HFFc6 (cell line): ENCODE measurements around the gene ARSB. TPM values are rescaled to one million over a fixed set of nuclear protein-coding genes. Genes with fewer than 3 reads are reported as not detected.

Experiments used
- DNase-seq: peaks from one replicate; pipeline ENCODE4 v3.0.0-alpha.2; 2018
- H3K27ac Mint-ChIP-seq: 2 replicates; pipeline ENCODE4 v1.8.0; 2020; ENCODE audit warnings: mild to moderate bottlenecking, mixed read lengths
- H3K27me3 Mint-ChIP-seq: 2 replicates; pipeline ENCODE4 v1.8.0; 2021; ENCODE audit warnings: mild to moderate bottlenecking, moderate library complexity, mixed read lengths; ENCODE audit not compliant: insufficient read depth
- H3K36me3 Mint-ChIP-seq: 2 replicates; pipeline ENCODE4 v1.8.0; 2021; ENCODE audit warnings: low read depth, mixed read lengths
- H3K4me1 Mint-ChIP-seq: 2 replicates; pipeline ENCODE4 v1.8.0; 2020; ENCODE audit warnings: low read depth, mixed read lengths
- H3K4me3 Mint-ChIP-seq: 2 replicates; pipeline ENCODE4 v1.8.0; 2020; ENCODE audit warnings: mild to moderate bottlenecking, moderate library complexity, mixed read lengths
- H3K9me3 Mint-ChIP-seq: 2 replicates; pipeline ENCODE4 v1.8.0; 2020; ENCODE audit warnings: mild to moderate bottlenecking, mixed read lengths
- CTCF ChIP-seq: fragments of 200-600 bp; sonication (generic); IDR thresholded peaks from 2 replicates; pipeline ENCODE4 v1.5.0; 2021; ENCODE audit warnings: antibody characterized with exemption, mild to moderate bottlenecking
- total RNA-seq, 6 experiments: library from RNA; stranded (reverse); fragmentation: NEBNext Ultra II Directional; extraction: Animal tissue kit (Norgen Biotek cat#: 25700); gene quantifications; 2 replicates in 1 of 6; 3 replicates in 5 of 6; pipeline ENCODE4 v1.2.3, GENCODE V29; 2021

The ARSB gene
- total RNA-seq, 6 experiments from 2014 or later = 24.4 to 32.7 (median 27.8) TPM

- Mint-ChIP-seq H3K36me3 (no peaks in the 10 kb centered on the region), H3K9me3 (no peaks in the 10 kb centered on the region), H3K27me3 (peaks cover 7% of the 10 kb centered on the region), H3K4me1 (peaks cover 35% of the 10 kb centered on the region), H3K4me3 (no peak overlapping the region), H3K27ac (no peak overlapping the region)
- no peak for DNase-seq
- TF ChIP-seq CTCF = no peak
These were observed 233.2 kb downstream of the ARSB start for GRCh38 chr5:78751872-78752271.

- Mint-ChIP-seq H3K9me3 (no peaks in the 10 kb centered on the region), H3K36me3 (no peaks in the 10 kb centered on the region), H3K4me3 (no peak overlapping the region), H3K4me1 (peaks cover 35% of the 10 kb centered on the region), H3K27me3 (peaks cover 8% of the 10 kb centered on the region), H3K27ac (no peak overlapping the region)
- no peak for TF ChIP-seq CTCF
- no peak for DNase-seq
These were observed 234.8 kb downstream of the ARSB start for GRCh38 chr5:78750281-78750680.

GRCh38 chr5:78747705-78748359 is 237.3 kb downstream of the ARSB start:
- H3K4me3 Mint-ChIP-seq = peak overlapping the region; percentile 18
- H3K27ac Mint-ChIP-seq = peak overlapping the region; percentile 60
- TF ChIP-seq CTCF = no peak
- peaks cover 16% of the 10 kb centered on the region for H3K27me3 Mint-ChIP-seq
- H3K4me1 Mint-ChIP-seq = peaks cover 38% of the 10 kb centered on the region
- no peaks in the 10 kb centered on the region for H3K9me3 Mint-ChIP-seq
- H3K36me3 Mint-ChIP-seq = no peaks in the 10 kb centered on the region
- peak; percentile 77 for DNase-seq

- TF ChIP-seq CTCF = no peak
- peak overlapping the region; percentile 60; the same call in 1 of the 2 replicates for H3K27ac Mint-ChIP-seq
- H3K9me3 Mint-ChIP-seq = no peaks in the 10 kb centered on the region
- H3K4me3 Mint-ChIP-seq = peak overlapping the region; percentile 18; the same call in 1 of the 2 replicates
- H3K4me1 Mint-ChIP-seq = peaks cover 36% of the 10 kb centered on the region
- H3K27me3 Mint-ChIP-seq = peaks cover 16% of the 10 kb centered on the region
- DNase-seq = no peak
- H3K36me3 Mint-ChIP-seq = no peaks in the 10 kb centered on the region
These were observed 238.1 kb downstream of the ARSB start for GRCh38 chr5:78747055-78747454.

- Mint-ChIP-seq H3K4me1 (peaks cover 36% of the 10 kb centered on the region), H3K27me3 (peaks cover 16% of the 10 kb centered on the region), H3K36me3 (no peaks in the 10 kb centered on the region), H3K9me3 (no peaks in the 10 kb centered on the region), H3K27ac (peak overlapping the region; percentile 53; the same call in 1 of the 2 replicates), H3K4me3 (no peak overlapping the region)
- TF ChIP-seq CTCF = no peak
- peak; percentile 41 for DNase-seq
These were observed 238.9 kb downstream of the ARSB start for GRCh38 chr5:78746021-78746770.
